DMS 273 (cell line): ENCODE data around the gene CTIF.

Experiments
- DNase-seq: peaks from one replicate; lab custom pipeline; 2025; ENCODE audit not compliant: unreplicated experiment; lab: John Stamatoyannopoulos, UW

The CTIF gene

GRCh38 chr18:48550101-48550729, 11.4 kb downstream of the CTIF start:
- no peak for DNase-seq

GRCh38 chr18:48551100-48551499, 12.3 kb downstream of the CTIF start:
- DNase-seq: no peak

- DNase-seq: no peak
Measured at GRCh38 chr18:48552130-48552529, 13.3 kb downstream of the CTIF start.

- no peak for DNase-seq
Measured at GRCh38 chr18:48553236-48553635, 14.4 kb downstream of the CTIF start.

- DNase-seq: no peak
Measured at GRCh38 chr18:48554610-48555400, 16.0 kb downstream of the CTIF start.

GRCh38 chr18:48555465-48555995, 16.7 kb downstream of the CTIF start:
- no peak for DNase-seq

GRCh38 chr18:48557640-48558174, 18.9 kb downstream of the CTIF start:
- DNase-seq: peak; percentile 17

GRCh38 chr18:48558248-48558647, 19.4 kb downstream of the CTIF start:
- no peak for DNase-seq

- no peak for DNase-seq
Measured at GRCh38 chr18:48560491-48560890, 21.7 kb downstream of the CTIF start.

GRCh38 chr18:48562075-48562474, 23.2 kb downstream of the CTIF start:
- no peak for DNase-seq

- DNase-seq: no peak
Measured at GRCh38 chr18:48563027-48563426, 24.2 kb downstream of the CTIF start.

GRCh38 chr18:48564139-48564538, 25.3 kb downstream of the CTIF start:
- DNase-seq: no peak

- no peak for DNase-seq
Measured at GRCh38 chr18:48565105-48565504, 26.3 kb downstream of the CTIF start.

GRCh38 chr18:48566589-48566988, 27.8 kb downstream of the CTIF start:
- no peak for DNase-seq

- DNase-seq: no peak
Measured at GRCh38 chr18:48567388-48567787, 28.6 kb downstream of the CTIF start.

- no peak for DNase-seq
Measured at GRCh38 chr18:48569139-48569914, 30.5 kb downstream of the CTIF start.

GRCh38 chr18:48569915-48570264, 31.1 kb downstream of the CTIF start:
- DNase-seq: no peak

GRCh38 chr18:48570313-48570712, 31.5 kb downstream of the CTIF start:
- DNase-seq: no peak

- no peak for DNase-seq
Measured at GRCh38 chr18:48571639-48572384, 33.0 kb downstream of the CTIF start.

GRCh38 chr18:48572402-48573126, 33.7 kb downstream of the CTIF start:
- DNase-seq: no peak
